Pancreas (tissue), 10 donors: ENCODE data around the gene SREBF1. TPM values are rescaled to one million over a fixed set of nuclear protein-coding genes. Genes with fewer than 3 reads are reported as not detected.

Experiments
- ATAC-seq, 4 donors: fragments of 200-7000 bp; cut with Tn5 transposase; one replicate each; pipeline versions ENCODE4 v1.8.0 to v1.9.1; 2020; ENCODE audit warnings: mild to moderate bottlenecking in 4 of 4, moderate library complexity in 4 of 4
- DNase-seq, 6 donors: peaks; one replicate each; pipeline ENCODE4 v3.0.0-alpha.2; 2020
- FAIRE-seq: peaks from 2 replicates; lab custom pipeline; 2012; peaks lifted over from hg19 to GRCh38; lab: Jason Lieb, UNC
- H3K27ac ChIP-seq, 4 donors: fragments of 200-600 bp; sonication (generic); 1 replicate in 3 of 4; 2 replicates in 1 of 4; pipeline versions ENCODE4 v1.5.0 to v1.8.0; 2020
- H3K27me3 ChIP-seq, 4 donors: fragments of 200-600 bp; one replicate each; pipeline ENCODE4 v1.8.0; 2021
- H3K36me3 ChIP-seq, 3 donors: fragments of 200-600 bp; sonication (generic) in 1 of 3; one replicate each; pipeline versions ENCODE4 v1.5.0 to v1.8.0; 2020 to 2021
- H3K4me1 ChIP-seq, 3 donors: fragments of 200-600 bp; one replicate each; pipeline ENCODE4 v1.8.0; 2021
- H3K4me3 ChIP-seq, 4 donors: fragments of 200-600 bp; sonication (generic) in 2 of 4; one replicate each; pipeline versions ENCODE4 v1.5.0 to v1.8.0; 2020 to 2021
- H3K9me3 ChIP-seq, 4 donors: fragments of 200-600 bp; one replicate each; pipeline ENCODE4 v1.8.0; 2021
- WGBS, 2 donors: extraction: QIAGEN DNeasy Blood & Tissue Kit; methylation state at CpG; one replicate each; pipeline ENCODE4 v1.1.7; 2013; 5-methylcytosine and 5-hydroxymethylcytosine counted together
- intact Hi-C, 3 donors: fragments of 100-400 bp; cut with DNase I; formaldehyde crosslinking; loops; one replicate each; pipeline versions ENCODE4 v1.11.1 to v1.14.2; 2022
- polyA plus RNA-seq, 2 donors: library from polyadenylated mRNA; stranded (reverse); fragments of 200-250 nt; gene quantifications; one replicate each; pipeline ENCODE4 v1.2.3, GENCODE V29; 2013
- total RNA-seq, 6 donors: library from RNA; stranded (reverse); fragmentation: NEBNext Ultra II Directional in 4 of 6; extraction: Animal tissue kit (Norgen Biotek cat#: 25700) in 4 of 6; gene quantifications; one replicate each; pipeline versions ENCODE4 v1.2.1 to v1.2.4, GENCODE V29; 2021 to 2023
- TF ChIP-seq, protein P1 (sequence below), 4 donors: fragments of 200-600 bp; sonication (generic) in 3 of 4; IDR thresholded peaks; one replicate each; pipeline versions ENCODE4 v1.5.0 to v1.8.0; 2021; ENCODE audit warnings: antibody characterized with exemption in 4 of 4
- donor health status: healthy with polysubstance abuse.
- donor health status: DM: no; HTN: no; CAD: no; lungs with moderate emphysema.
- donor health status: DM: no; HTN: no; CAD: no.
- donor health status: control.
- donor health status: control.
- donor health status: Bipolar disorder and iron deficiency.
- donor health status: DM: yes; HTN: yes; CAD: no.
- donor health status: DM: no; HTN: no; CAD: no.
- donor health status: DM: no; HTN: no; CAD: no.
- donor health status: DM: yes; HTN: yes; CAD: no.

SREBF1 gene
- total and polyA plus RNA-seq, 8 donors, result 12.0 to 77.5 (median 32.3) TPM

DNA sequence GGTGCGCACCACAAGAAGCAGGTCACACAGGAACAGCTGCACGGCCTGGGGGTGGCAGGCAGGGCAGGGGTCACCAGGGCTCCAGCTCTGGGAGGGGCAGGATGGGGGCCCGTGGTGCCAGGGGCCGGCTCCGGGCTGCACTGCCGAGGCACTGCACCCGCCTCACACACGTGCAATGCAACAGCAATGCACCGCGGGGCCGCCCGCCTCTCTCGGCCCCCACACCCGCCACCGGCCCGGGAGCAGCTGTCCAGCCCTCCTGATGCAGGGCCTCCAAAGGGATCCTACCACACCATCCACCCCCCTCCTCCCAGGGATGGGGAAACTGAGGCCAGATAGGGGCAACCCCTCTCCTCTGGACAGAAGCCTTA, 23.1 kb downstream of the SREBF1 start:
- Histone ChIP-seq H3K4me1 (no peaks in the 10 kb centered on the region), H3K4me3 (no peak overlapping the region), H3K36me3 (peaks cover 0 to 10% (median under 1%) of the 10 kb centered on the region in 3 donors), H3K27ac (no peak overlapping the region), H3K27me3 (no peaks in the 10 kb centered on the region), H3K9me3 (no peaks in the 10 kb centered on the region)
- FAIRE-seq (no peak), DNase-seq (no peak), ATAC-seq (no peak)
- 92 to 93% methylated on average over 11 to 16 of the region's 16 CpGs for WGBS, 2 donors
- intact Hi-C loops, result loop anchor here in 1 of 3 donors (2.0 kb wide), 1 partner anchor 45 kb away; no protein-coding TSS in a partner anchor
- TF ChIP-seq, protein P1, sequence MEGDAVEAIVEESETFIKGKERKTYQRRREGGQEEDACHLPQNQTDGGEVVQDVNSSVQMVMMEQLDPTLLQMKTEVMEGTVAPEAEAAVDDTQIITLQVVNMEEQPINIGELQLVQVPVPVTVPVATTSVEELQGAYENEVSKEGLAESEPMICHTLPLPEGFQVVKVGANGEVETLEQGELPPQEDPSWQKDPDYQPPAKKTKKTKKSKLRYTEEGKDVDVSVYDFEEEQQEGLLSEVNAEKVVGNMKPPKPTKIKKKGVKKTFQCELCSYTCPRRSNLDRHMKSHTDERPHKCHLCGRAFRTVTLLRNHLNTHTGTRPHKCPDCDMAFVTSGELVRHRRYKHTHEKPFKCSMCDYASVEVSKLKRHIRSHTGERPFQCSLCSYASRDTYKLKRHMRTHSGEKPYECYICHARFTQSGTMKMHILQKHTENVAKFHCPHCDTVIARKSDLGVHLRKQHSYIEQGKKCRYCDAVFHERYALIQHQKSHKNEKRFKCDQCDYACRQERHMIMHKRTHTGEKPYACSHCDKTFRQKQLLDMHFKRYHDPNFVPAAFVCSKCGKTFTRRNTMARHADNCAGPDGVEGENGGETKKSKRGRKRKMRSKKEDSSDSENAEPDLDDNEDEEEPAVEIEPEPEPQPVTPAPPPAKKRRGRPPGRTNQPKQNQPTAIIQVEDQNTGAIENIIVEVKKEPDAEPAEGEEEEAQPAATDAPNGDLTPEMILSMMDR (IDR thresholded peaks at IDR 0.05), result no peak

DNA sequence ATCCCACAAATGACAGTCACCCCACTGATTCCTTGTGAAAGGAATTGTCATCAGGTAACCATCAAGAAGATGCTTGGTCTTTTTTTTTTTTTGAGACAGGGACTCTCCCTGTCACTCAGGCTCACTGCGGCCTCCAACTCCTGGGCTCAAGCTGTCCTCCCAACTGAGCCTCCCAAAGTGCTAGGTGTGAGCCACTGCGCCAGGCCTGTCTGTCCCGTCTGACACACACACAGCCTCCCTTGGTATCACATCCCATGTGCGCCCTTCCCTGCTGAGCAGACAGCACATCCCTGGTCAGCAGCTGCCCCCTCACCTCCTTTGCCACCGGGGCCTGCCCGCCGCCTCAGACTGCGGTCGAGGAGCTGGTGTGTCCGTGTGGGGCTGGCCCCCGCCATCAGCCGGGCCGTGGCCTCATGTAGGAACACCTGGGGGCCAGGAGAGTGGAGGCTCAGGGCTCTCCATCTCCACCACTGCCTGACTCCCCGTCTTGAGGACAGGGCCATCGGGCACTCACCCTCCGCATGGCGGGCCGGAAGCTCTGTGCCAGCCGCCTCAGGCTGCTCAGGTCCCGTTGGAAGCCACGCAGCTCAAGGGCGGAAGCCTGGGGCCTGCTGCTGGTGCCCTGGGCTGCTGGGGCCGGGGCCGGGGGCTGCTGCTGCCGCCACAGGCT, 23.6 kb downstream of the SREBF1 start:
- intact Hi-C loops, result loop anchor here in 1 of 3 donors (2.0 kb wide), 1 partner anchor 46 kb away; no protein-coding TSS in a partner anchor
- 95% methylated on average over 25 of the region's 25 CpGs for WGBS, 2 donors

DNA sequence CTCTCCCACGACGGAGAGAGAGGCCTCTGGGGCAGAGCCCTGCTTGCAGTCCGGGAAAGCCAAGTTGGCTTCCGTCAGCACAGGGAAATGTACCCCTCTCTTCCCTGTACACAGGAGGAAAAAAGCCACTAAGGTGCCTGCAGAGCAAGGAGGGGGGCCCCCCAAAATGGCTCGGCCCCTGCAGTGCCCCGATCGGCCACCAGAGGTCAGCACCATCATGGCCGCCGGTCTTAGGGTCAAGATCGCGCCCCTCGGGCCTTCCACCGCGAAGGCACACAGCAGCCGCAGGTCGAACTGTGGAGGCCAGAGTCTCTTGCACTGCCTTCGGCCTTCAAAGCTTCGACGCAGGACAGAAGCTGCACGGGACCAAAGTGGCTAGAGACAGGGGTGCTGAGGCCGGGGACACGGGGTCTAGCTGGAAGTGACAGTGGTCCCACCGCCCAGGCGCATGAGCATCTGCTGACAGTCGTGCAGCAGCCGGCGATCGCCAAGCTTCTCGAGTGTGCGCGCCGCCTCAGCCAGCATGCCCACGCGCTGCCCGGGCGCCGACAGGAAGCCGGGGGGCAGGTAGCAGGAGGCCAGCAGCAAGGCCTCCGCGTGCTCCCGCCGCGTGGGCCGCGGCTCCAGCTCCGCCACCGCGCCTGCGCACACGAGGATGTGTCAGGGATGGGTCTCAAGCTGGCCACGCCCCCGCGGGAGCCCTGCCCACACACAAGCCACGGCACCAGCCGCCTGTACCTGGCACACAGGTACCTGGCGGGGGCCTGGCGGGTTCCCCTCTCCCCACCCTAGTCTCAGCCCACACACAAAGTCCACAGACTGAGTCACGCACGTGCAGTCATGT, 24.4 kb downstream of the SREBF1 start:
- Histone ChIP-seq H3K27ac (peak overlapping the region in 2 of 4 donors; percentile 1 to 30), H3K27me3 (no peaks in the 10 kb centered on the region), H3K4me1 (no peaks in the 10 kb centered on the region), H3K4me3 (no peak overlapping the region), H3K36me3 (peaks cover 0 to 10% (median 0%) of the 10 kb centered on the region in 3 donors), H3K9me3 (no peaks in the 10 kb centered on the region)
- WGBS, 2 donors, result 57 to 61% methylated on average over 59 of the region's 59 CpGs
- ATAC-seq (peak; percentile 59 to 86 (median 75)), DNase-seq (peak; percentile 57 to 92 (median 77)), FAIRE-seq (no peak)
- intact Hi-C loops, result loop anchor here in 1 of 3 donors (2.0 kb wide), 1 partner anchor 46 kb away; no protein-coding TSS in a partner anchor
- TF ChIP-seq, protein P1 (IDR thresholded peaks at IDR 0.05), result peak; percentile 98 to 100 (median 98)

More for the DNA sequence above, 23.6 kb downstream of the SREBF1 start:
- Histone ChIP-seq H3K4me3 (no peak overlapping the region), H3K27me3 (no peaks in the 10 kb centered on the region), H3K9me3 (no peaks in the 10 kb centered on the region), H3K27ac (no peak overlapping the region), H3K36me3 (peaks cover 0 to 10% (median 0%) of the 10 kb centered on the region in 3 donors), H3K4me1 (no peaks in the 10 kb centered on the region)
- ATAC-seq (no peak), FAIRE-seq (no peak), DNase-seq (peak in 1 of 6 donors; percentile 83)
- TF ChIP-seq, protein P1 (IDR thresholded peaks at IDR 0.05), result no peak

DNA sequence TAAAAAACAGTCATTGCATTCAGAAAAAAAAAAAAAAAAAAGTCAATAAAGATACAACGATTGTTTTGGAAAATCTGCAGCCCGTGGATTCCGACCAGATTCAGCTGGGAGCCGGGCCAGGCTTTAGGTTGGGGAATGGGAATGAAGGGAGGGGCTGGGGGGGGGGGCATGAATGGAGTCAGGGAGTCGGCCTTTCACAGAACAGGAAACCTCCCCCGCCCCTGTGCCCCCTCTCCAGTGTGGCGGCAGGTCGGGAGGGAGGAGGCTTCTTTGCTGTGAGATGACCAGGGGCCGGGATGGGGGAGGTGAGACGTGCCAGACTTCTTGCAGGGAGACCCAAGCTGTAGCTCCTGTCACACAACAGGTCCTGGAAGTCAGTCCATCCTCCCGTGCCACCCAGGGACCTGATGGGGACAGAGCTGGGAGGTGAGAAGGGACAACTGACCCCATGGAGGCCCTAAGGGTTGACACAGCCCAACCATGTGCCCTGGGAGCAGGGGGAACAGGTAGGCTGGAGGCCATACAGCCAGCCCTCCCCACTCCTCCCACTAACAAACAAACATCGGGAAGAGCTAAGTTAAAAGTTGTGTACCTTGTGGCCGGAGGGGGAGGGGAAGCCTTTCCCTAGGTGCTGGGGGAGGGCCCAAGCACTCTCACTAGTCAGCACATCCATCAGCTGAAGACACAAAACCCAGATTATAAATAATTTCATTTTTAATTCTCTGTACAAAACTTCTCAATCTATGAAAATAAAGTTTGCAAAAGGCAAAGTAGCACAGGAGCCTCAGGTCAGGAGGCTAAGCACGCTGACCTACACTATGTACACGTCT, 25.2 kb downstream of the SREBF1 start:
- TF ChIP-seq, protein P1 (IDR thresholded peaks at IDR 0.05), result no peak
- H3K27me3 ChIP-seq, result no peaks in the 10 kb centered on the region
- peaks cover 0 to 10% (median 0%) of the 10 kb centered on the region in 3 donors for H3K36me3 ChIP-seq
- DNase-seq, result peak in 1 of 6 donors; percentile 64
- no peak overlapping the region for H3K4me3 ChIP-seq
- H3K4me1 ChIP-seq, result no peaks in the 10 kb centered on the region
- H3K9me3 ChIP-seq, result no peaks in the 10 kb centered on the region
- ATAC-seq, result peak in 3 of 4 donors; percentile 1 to 29 (median 5)
- intact Hi-C loops, result loop anchor here in 1 of 3 donors (2.0 kb wide), 1 partner anchor 47 kb away; no protein-coding TSS in a partner anchor
- H3K27ac ChIP-seq, result peak overlapping the region in 1 of 4 donors; percentile 30
- no peak for FAIRE-seq
- WGBS, 2 donors, result 32 to 35% methylated on average over 14 to 15 of the region's 15 CpGs
